Endodermal cell (in vitro differentiated cells): ENCODE measurements around the gene INTS4. TPM values are rescaled to one million over a fixed set of nuclear protein-coding genes. Genes with fewer than 3 reads are reported as not detected.

Experiments
- DNase-seq: peaks from one replicate; pipeline ENCODE4 v3.0.0-alpha.2; 2017
- H3K27ac ChIP-seq: 2 replicates; pipeline ENCODE4 v1.5.1; 2013; ENCODE audit warnings: mild to moderate bottlenecking, low read depth, low read length, moderate library complexity
- H3K27me3 ChIP-seq: 2 replicates; pipeline ENCODE4 v1.6.1; 2013; ENCODE audit warnings: mild to moderate bottlenecking, low read length, moderate library complexity; ENCODE audit not compliant: insufficient read depth, control insufficient read depth, poor library complexity, severe bottlenecking
- H3K36me3 ChIP-seq: 2 replicates; pipeline ENCODE4 v1.7.0; 2013; ENCODE audit warnings: mild to moderate bottlenecking, low read length, moderate library complexity; ENCODE audit not compliant: control insufficient read depth, insufficient read depth
- H3K4me1 ChIP-seq: one replicate; pipeline ENCODE4 v1.7.0; 2013; ENCODE audit warnings: low read length; ENCODE audit not compliant: control insufficient read depth, insufficient read depth
- H3K4me3 ChIP-seq: 2 replicates; pipeline ENCODE4 v1.5.1; 2013; ENCODE audit warnings: mild to moderate bottlenecking, low read length, moderate library complexity
- H3K9ac ChIP-seq: 2 replicates; pipeline ENCODE4 v1.6.1; 2013; ENCODE audit warnings: mild to moderate bottlenecking, low read length, moderate library complexity; ENCODE audit not compliant: poor library complexity, severe bottlenecking; ENCODE audit errors: extremely low read depth
- H3K9me3 ChIP-seq: 2 replicates; pipeline ENCODE4 v1.6.1; 2013; ENCODE audit warnings: mild to moderate bottlenecking, low read length, moderate library complexity; ENCODE audit not compliant: control insufficient read depth
- H3K27ac Mint-ChIP-seq: 2 replicates; pipeline ENCODE4 v1.8.0; 2020; ENCODE audit warnings: mixed read lengths
- H3K27me3 Mint-ChIP-seq: 2 replicates; pipeline ENCODE4 v1.8.0; 2021; ENCODE audit warnings: mild to moderate bottlenecking, mixed read lengths; ENCODE audit not compliant: insufficient read depth
- H3K36me3 Mint-ChIP-seq: 2 replicates; pipeline ENCODE4 v1.8.0; 2020; ENCODE audit warnings: low read depth, mixed read lengths
- H3K4me1 Mint-ChIP-seq: 2 replicates; pipeline ENCODE4 v1.8.0; 2020; ENCODE audit warnings: mixed read lengths
- H3K4me3 Mint-ChIP-seq: 2 replicates; pipeline ENCODE4 v1.8.0; 2020; ENCODE audit warnings: mild to moderate bottlenecking, moderate library complexity, mixed read lengths
- H3K9me3 Mint-ChIP-seq: 2 replicates; pipeline ENCODE4 v1.8.0; 2020; ENCODE audit warnings: mild to moderate bottlenecking, mixed read lengths
- WGBS, 2 experiments: methylation state at CpG; one replicate each; pipeline versions ENCODE4 v1.1.5 to v1.1.7; 2013; ENCODE audit warnings: missing lambda C conversion rate in 2 of 2, mixed read lengths in 1 of 2; ENCODE audit not compliant: insufficient coverage in 1 of 2, insufficient read length in 1 of 2; 5-methylcytosine and 5-hydroxymethylcytosine counted together
- total RNA-seq, 2 donors: library from RNA; stranded (reverse); fragmentation: NEBNext Ultra II Directional in 1 of 2; extraction: Animal tissue kit (Norgen Biotek cat#: 25700) in 1 of 2; gene quantifications; 2 replicates in 1 of 2; 3 replicates in 1 of 2; pipeline ENCODE4 v1.2.1, GENCODE V29; 2021
- TF ChIP-seq, protein P1 (sequence below): fragments of 200-600 bp; sonication (generic); conservative IDR thresholded peaks from 2 replicates; pipeline ENCODE4 v1.5.0; 2021; ENCODE audit warnings: antibody characterized with exemption, mild to moderate bottlenecking

The INTS4 gene
- total RNA-seq, 2 donors from 2014 or later = 37.2 to 42.0 TPM

GRCh38 chr11:78027759-78028158 lies 33.3 kb upstream of the INTS4 start:
- Mint-ChIP-seq H3K4me1 (peaks cover 6% of the 10 kb centered on the region), H3K36me3 (no peaks in the 10 kb centered on the region), H3K9me3 (no peaks in the 10 kb centered on the region), H3K4me3 (no peak overlapping the region), H3K27ac (no peak overlapping the region), H3K27me3 (no peaks in the 10 kb centered on the region)
- Histone ChIP-seq H3K9ac (no peak overlapping the region), H3K4me1 (no peaks in the 10 kb centered on the region), H3K27ac (no peak overlapping the region), H3K27me3 (no peaks in the 10 kb centered on the region), H3K4me3 (no peak overlapping the region), H3K9me3 (no peaks in the 10 kb centered on the region), H3K36me3 (no peaks in the 10 kb centered on the region)
- TF ChIP-seq, protein P1, sequence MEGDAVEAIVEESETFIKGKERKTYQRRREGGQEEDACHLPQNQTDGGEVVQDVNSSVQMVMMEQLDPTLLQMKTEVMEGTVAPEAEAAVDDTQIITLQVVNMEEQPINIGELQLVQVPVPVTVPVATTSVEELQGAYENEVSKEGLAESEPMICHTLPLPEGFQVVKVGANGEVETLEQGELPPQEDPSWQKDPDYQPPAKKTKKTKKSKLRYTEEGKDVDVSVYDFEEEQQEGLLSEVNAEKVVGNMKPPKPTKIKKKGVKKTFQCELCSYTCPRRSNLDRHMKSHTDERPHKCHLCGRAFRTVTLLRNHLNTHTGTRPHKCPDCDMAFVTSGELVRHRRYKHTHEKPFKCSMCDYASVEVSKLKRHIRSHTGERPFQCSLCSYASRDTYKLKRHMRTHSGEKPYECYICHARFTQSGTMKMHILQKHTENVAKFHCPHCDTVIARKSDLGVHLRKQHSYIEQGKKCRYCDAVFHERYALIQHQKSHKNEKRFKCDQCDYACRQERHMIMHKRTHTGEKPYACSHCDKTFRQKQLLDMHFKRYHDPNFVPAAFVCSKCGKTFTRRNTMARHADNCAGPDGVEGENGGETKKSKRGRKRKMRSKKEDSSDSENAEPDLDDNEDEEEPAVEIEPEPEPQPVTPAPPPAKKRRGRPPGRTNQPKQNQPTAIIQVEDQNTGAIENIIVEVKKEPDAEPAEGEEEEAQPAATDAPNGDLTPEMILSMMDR = no peak
- WGBS, 2 experiments = 100% methylated on average over 1 of the region's 2 CpGs
- DNase-seq = no peak

DNA sequence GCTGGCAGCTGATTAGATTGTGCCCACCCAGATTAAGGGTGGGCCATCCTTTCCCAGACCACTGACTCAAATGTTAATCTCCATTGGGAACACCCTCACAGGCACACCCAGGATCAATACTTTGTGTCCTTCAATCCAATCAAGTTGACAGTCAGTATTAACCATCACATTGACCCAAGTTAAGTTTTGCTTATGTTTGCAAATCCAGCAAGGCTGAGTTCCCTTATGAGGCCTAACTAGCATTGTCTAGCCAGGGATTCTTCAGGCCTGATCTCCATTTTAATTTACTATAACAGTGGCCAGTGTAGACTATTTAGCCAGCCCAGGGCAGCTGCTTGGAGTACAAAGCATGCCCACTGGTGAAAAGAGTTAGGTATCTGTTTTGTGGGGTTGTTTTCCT lies 30.9 kb upstream of the INTS4 start:
- Mint-ChIP-seq H3K36me3 (no peaks in the 10 kb centered on the region), H3K4me3 (no peak overlapping the region), H3K27me3 (no peaks in the 10 kb centered on the region), H3K4me1 (peaks cover 18% of the 10 kb centered on the region), H3K27ac (no peak overlapping the region), H3K9me3 (no peaks in the 10 kb centered on the region)
- Histone ChIP-seq H3K9me3 (no peaks in the 10 kb centered on the region), H3K27me3 (no peaks in the 10 kb centered on the region), H3K9ac (no peak overlapping the region), H3K36me3 (no peaks in the 10 kb centered on the region), H3K4me3 (no peak overlapping the region), H3K4me1 (peaks cover 3% of the 10 kb centered on the region), H3K27ac (no peak overlapping the region)
- no peak for DNase-seq
- TF ChIP-seq, protein P1 = no peak

DNA sequence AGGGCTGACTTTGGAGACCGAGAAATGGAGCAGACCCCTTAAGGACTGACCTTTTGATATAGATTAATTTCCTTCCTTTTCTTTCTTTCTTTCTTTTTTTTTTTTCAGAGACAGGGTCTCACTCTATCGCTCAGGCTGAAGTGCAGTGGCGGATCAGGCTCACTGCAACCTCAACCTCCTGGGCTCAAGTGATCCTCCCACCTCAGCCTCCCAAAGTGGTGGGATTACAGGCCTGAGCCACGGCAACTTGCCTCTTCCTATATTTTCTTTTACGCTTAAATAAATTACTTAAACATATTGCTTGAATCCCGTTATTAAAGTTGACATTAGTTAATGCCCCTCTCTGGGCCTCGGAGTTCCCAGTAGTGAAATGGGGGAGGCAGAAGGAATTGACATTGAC lies 29.0 kb upstream of the INTS4 start:
- Histone ChIP-seq H3K36me3 (no peaks in the 10 kb centered on the region), H3K4me3 (peak overlapping the region; percentile 82), H3K27ac (no peak overlapping the region), H3K9me3 (no peaks in the 10 kb centered on the region), H3K4me1 (peaks cover 5% of the 10 kb centered on the region), H3K9ac (no peak overlapping the region), H3K27me3 (no peaks in the 10 kb centered on the region)
- Mint-ChIP-seq H3K36me3 (no peaks in the 10 kb centered on the region), H3K4me1 (peaks cover 23% of the 10 kb centered on the region), H3K4me3 (peak overlapping the region; percentile 84), H3K27me3 (no peaks in the 10 kb centered on the region), H3K27ac (peak overlapping the region; percentile 98), H3K9me3 (no peaks in the 10 kb centered on the region)
- 80% methylated on average over 4 to 7 of the region's 7 CpGs for WGBS, 2 experiments
- DNase-seq = no peak
- TF ChIP-seq, protein P1 = peak; percentile 45
